Fibroblast of skin of left biceps (primary cell): ENCODE measurements around the gene ETFDH.
"Not testable (repeated sequence)": the region's sequence is repeated elsewhere in the genome, so short reads cannot be mapped to it uniquely, and the experiment has no call there.

Source experiments
- DNase-seq, 2 experiments: peaks; one replicate each; pipeline ENCODE4 v3.0.0-alpha.2; 2013; ENCODE audit warnings: low read depth in 2 of 2

Gene ETFDH

DNA sequence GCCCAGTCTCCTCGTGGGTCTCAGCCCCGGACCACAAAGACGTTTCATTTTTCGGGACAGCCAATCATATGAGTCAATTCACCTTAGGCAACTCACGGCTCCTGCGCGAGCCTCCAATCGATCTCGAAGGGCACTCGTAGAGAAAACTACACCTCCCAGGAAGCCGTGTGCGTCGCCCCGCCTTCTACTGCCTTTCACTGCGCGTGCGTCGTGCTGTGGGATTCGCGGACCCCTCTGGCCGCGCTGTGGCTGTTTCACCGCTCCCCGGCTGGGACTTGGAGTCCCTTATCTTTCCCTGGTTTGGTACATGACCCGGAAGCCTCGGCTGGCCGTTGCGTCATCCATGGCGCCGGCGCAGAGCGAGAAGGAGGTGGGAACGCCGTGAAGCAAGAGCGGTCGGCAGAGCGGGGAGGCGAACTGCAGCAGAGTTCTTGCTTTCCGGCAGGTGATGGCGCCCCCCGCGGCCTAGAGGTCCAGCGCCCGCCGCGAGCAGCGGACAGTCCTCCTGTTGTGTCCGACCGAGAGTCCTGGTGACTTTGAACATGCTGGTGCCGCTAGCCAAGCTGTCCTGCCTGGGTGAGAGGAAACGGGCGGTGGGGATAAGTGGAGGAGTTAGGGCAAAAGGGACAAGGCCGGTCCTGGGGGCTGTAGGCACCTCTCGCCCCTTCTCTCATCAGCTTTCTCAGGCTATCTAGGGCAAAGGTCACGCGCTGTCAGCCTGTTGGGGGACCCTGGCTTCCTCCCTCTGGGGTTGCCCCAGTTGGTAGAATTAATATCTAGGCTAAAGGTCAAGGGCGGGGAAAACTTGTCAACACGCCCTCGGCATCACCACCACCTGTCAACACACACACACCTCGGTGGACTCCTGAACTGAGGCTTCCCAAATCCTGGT, at the start of gene ETFDH:
TSS of gene ETFDH (plus strand) at position 382 of the 892 bp plus-strand sequence. CDS start at position 543, 161 bp downstream.
- DNase-seq, result peak; percentile 99 to 100

DNA sequence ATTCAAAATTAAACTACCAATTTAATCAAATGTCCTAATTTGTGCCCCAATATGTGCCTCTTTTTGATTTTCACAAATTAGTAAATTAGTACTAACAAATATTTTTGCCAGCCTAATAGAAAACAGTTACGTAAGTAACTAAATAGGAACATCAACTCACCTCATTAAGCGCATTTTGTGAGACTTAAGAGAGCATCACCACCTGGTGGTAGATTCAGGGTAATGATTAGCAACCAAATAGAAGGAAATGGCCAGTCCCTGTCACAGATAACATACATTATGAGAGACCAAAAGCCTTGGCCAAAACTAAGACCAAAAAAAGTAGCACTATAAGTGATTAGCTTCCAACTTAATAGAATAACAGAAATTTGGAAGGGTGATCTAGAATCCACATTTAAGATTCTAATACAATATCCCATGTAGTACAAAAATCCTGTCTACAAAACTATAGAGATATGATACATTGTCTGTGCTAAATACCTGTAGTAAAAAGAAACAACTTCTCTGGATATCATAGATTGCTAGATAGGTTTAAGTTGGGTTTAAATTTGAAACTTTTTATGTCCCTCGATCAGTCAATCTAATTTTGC, 47.1 kb upstream of the ETFDH start:
- peak; percentile 11 to 20 for DNase-seq

DNA sequence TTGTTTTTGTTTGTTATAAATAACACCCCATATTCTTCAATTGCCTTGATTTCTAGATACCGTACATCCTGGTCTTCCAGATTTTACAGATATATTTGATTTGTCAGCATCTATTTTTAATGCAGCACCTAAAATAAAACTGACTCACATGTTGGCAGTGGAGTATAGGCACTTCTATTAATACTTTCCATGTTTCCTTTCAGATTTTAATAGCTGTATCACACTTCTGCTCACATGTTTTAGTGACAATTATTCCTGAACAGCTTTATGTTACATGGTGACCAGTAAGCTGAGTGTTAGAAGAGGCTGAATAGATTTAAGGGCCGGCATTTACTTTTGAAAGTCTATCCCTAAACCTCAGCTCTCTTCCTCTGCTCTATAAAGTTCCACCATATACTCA, 46.6 kb upstream of the ETFDH start:
- no peak for DNase-seq

DNA sequence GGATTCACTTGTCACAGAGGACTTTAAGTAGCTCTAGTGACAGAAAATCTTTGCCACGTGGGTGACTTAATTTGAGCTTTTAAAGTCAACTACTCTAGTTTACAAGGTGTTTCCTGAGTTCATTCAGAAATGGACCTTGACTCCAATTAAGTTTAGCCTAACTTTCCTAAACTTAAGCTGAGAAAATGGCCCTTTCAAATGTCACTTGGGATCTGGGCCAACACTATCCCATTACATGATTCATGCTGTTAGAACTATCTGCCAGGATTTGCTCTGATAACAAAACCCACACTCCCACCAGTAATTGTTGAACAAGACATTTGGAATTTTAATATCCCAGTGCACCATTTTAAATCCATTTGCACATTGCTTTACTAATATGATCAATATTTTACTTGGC, 41.2 kb upstream of the ETFDH start:
- DNase-seq, result peak; percentile 6 to 10

DNA sequence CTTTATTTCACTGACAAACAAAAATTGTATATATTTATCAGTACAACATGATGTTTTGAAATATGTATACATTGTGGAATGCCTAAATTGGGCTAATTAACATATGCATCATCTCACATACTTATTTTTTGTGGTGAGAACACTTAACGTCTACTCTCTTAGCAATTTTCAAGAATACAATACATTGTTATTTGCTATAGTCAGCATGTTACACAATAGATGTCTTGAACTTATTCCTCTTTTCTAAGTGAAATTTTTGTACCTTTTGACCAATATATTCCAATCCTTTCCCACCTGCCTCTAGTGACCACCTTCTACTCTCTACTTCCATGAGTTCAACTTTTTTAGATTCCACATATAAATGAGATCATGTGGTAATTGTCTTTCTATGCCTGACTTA, 35.5 kb upstream of the ETFDH start:
- DNase-seq, result no peak

DNA sequence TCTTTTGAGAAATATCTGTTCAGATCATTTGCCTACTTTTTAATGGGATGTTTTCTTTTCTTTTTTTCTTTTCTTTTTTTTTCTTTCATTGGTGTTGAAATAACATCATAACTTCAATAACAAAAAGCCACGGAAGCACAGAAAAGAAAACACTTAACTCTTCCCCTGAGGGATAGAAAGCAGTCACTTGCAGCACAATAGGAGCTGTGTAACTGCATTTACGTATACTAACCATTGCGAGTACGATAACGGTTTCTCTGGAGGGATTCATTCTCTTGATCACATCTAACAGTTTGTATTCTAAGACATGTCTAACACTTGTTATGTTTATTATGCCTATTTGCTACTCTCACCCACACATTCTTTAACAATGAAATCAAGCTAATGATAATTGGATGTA, 27.7 kb upstream of the ETFDH start:
- no peak for DNase-seq

DNA sequence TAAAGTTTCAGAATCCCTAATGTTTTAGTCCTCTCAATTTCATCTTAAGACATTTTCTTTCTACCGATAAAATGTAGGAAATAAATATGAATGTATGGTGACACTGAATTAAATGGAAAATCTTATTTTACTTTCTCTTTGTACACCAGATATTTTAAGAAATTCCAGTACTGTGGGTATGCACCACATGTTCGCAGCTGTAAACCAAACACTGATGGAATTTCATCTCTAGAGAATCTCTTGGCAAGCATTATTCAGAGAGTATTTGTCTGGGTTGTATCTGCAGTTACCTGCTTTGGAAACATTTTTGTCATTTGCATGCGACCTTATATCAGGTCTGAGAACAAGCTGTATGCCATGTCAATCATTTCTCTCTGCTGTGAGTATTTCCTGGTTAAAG, 27.3 kb upstream of the ETFDH start:
- DNase-seq, result no peak

DNA sequence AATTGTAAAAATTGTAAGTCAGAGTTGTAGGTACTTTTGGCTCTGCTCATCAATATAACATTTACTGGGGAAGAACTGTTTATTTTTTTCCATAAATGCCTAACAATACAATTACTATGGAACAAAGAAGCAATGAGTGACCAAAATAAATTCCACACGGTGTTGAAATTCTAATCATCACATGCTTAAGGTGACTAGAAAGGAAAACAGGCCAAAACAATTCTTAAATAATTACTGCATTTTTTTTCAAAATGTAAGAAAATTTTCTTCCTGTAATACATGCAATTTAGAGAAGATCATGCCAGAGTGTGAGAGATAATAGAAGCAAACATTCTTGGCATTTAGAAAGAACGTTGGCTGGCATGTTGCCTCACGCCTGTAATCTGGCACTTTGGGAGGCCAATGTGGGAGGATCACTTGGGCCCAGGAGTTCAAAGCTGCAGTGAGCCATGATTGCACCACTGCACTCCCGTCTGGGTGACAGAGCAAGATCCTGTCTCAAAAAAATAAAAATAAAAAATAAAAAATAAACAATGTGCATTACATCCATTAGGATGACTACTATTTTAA, 22.9 kb upstream of the ETFDH start:
- DNase-seq, result no peak

DNA sequence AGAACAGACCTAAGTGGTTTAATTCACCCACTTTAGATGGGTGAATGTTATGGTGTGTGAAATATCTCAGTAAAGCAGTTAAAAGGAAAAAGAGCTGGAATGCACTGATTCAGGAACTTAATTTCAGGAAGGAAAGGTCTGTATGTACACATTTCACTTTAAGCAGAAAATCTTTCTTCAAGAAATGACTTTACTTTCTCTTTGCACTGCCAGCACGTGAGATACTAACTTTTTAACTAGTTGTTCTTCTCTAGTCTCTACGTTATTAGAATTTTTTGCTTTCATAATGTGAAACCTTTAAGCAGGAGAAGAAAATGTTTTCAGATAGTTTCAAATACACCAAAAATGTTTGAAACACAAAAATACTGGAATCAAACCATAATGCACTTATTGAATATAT, 19.2 kb upstream of the ETFDH start:
- DNase-seq, result no peak

DNA sequence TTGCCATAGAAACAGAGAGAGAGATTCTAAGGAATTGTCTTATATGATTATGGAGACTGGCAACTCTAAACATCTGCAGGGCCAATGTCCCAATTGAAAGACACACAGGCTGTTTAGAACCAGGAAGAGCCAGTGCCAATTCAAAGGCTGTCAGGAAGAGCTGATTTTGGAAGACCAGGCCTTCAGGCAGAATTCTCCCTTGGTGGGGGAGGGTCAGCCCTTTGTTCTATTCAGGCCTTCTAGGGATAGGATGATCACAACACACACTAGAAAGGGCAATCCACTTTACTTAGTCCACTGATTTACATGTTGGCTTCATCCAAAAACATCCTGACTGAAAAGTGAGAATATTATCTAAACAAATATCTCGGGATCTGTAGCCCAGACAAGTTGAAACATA, 15.7 kb upstream of the ETFDH start:
- no peak for DNase-seq

DNA sequence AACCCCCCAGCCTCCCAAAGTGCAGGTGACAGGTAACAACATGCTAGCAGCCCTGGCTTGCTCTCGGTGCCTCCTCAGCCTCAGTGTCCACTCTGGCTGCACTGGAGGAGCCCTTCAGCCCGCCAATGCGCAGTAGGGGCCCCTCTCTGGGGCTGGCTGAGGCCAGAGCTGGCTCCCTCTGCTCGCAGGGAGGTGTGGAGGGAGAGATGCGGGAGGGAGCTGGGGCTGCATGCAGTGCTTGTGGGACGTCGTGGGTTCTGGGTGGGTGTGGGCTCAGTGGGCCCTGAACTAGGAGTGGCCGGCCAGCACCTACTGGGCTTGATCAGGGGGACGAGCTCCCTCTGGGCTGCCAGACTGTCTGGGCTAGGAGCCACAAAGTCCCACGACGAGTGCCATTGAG, 14.8 kb upstream of the ETFDH start:
- no peak for DNase-seq

DNA sequence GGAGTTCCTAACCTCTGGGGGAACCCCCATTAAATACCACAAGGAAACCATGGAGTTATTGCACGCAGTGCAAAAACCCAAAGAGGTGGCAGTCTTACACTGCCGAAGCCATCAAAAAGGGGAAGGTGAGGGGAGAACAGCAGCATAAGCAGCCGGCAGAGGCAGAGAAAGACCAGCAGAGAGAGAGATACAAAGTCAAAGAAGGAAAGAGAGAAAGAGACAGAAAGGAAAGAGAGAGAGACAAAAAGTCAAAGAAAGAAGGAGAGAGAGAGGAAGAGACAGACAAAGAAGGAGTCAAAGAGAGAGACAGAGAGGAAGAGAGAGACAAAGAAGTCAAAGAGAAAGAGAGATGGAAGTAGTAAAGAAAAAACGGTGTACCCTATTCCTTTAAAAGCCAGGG, 8.8 kb upstream of the ETFDH start:
- not testable (repeated sequence) for DNase-seq

DNA sequence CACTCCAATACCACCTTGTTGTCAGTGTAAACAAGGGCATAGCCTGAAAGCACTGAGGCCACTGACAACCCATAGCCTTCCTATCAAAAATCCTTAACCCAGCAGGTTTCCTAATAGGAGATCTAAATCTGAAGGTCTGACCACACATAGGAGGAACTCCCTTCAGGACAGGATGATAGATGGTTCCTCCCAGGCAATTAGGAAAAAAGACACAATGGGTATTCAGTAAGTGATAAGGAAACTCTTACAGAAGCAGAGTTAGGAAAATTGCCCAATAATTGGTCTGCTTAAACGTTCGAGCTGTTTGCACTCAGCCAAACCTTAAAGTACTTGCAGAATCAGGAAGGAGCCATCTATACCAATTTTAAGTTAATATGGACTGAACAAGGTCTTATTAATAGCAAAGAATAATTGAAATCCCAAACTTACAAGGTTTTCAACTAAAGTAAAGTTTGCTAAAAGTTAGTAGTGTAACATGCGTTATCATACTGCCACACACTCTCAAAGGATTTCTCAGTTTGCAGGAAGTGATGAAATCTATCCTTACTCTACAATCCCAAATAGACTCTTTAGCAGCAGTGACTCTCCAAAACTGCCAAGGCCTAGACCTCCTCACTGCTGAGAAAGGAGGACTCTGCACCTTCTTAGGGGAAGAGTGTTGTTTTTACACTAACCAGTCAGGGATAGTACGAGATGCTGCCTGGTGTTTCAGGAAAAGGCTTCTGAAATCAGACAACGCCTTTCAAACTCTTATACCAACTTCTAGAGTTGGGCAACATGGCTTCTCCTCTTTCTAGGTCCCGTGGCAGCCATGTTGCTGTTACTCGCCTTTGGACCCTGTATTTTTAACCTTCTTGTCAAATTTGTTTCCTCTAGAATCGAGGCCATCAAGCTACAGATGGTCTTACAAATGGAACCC, 8.1 kb upstream of the ETFDH start:
- not testable (repeated sequence) for DNase-seq

DNA sequence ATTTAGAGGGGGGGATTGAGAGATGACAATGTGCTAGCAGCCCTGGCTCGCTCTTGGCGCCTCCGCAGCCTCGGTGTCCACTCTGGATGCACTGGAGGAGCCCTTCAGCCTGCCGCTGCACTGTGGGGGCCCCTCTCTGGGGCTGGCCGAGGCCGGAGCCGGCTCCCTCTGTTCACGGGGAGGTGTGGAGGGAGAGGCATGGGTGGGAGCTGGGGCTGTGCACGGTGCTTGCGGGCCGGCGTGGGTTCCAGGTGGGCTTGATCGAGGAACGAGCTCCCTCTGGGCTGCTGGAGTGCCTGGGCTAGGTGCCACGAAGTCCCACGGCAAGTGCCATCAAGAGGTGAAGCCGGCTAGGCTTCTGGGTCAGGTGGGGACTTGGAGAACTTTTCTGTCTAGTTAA, 7.3 kb upstream of the ETFDH start:
- no peak for DNase-seq

DNA sequence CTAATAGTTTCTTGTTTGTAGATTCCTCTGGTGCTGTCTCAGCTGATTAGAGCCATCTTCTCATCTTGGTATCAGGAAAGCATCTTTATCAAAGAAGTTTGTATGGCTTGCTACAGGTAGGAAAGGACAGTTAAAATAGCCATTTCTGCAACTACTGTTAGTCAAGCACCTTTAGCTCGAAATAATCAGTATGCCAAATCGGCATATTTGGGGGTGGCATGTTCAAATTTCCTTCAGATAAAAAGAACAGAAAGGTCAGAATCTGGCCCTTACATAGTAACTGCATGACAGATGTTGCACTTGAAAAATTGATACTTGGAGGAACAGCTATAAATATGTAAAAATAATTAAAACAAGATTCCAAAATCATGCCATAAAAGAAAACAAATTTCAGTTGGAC, 5.2 kb upstream of the ETFDH start:
- no peak for DNase-seq

DNA sequence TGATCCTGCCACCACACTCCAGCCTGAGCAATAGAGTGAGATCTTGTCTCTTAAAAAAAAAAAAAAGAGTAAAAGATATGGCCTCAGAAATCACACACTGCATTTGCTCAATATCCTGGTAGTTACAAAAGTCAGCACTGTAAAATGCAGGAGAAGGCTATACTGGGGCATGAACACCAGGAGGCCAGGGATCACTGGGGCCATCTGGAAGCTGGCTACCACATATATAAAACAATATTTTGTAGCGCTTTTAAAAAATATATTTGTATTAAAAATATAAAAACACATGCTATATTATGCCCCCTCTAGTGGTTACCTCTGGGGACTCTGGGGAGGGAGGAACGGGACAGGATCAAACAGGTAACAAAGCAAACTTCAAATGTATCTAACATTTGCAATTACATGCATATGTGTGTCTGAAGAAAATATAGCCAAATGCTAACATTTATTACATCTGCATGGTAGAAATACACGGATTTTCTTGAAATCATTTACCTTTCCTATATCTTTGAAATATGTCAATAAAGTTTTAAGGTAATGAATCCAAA, 4.4 kb upstream of the ETFDH start:
- DNase-seq, result no peak

DNA sequence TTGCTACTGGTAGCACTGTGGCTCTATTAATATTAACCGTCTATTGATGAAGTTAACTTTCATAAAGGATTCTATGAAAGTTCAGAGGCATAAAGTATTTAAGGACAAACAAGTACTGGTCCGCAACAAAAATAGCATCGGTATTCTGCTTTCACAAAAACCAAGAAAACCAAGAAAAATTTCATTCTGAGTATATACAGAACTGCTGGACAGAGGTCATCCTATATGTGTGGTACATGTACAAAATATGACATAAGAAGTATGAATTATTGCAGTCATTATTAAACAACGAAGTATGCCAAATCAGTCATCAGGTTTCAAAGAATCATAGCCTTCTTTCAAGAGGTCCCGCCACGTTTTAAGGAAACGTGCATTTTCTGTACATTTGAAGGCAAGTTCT, 2.8 kb upstream of the ETFDH start:
- no peak for DNase-seq

DNA sequence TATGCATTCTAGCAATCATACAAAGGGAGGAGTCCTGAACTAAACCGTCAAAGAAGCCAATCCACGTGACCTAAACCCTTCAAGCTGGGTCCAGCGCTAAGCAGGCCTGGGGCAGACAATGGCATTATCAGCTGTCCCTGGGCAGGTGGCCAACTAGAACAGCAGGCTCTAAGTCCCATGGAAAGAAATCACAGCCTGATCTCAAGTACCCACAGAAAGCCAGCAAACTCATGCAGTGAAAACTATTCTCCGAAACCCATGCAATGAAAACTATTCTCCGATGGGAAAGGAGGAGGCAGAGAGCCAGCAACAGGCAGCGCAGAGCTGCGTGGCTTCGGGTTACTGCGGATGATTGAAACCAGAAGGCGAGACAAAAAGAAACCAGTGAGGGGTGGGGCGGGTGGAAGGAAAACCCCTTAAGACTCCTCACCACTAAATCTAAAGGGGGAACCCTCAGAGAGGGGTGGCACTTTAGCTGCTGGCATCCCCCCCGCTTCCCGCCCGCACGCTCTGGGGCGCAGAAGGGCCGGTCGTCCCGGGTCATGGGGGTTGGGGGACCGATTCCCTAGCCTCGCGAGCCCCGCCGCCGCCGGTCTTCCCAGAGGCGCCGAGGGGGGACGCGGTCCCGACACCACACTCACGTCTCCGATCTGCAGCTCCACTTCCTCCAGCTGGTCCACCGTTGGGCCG, 976 bp upstream of the ETFDH start:
- DNase-seq, result peak; percentile 54 to 55

DNA sequence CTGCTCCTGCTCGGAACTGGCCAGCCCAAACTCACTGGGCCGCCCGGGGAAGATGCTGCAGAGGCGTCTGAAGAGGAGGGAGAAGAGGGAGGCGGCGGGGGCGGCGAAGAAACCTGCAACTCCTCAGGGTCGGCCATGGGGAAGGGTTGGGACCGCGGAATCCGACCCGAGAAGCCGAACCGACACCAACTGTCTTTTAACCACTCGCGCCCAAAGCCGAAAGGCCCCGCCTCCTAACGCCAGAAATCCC, 506 bp upstream of the ETFDH start, which contains the start of gene C4orf46:
TSS of gene C4orf46 (minus strand) at position 223 of the 250 bp plus-strand sequence. CDS start at position 137, 86 bp downstream.
- no peak for DNase-seq

DNA sequence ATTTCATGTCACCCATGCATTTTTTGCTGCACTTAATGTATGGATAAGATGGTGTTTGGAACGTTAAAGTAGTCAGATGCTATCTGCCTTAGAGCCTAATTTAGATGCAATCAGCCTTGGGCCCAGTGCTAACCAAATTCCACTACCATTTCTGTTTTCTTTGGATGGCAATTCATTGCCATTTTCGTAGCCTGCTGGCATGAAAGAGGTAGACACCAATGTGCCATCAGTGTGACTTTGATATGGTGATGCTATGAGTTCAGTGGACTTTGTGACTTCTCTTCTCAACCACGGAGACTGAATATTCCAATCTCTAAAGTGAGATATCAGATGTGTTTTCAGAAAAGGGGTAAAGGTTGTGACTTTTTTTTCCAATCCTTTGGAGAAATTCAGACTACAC, 1.5 kb downstream of the ETFDH start:
- no peak for DNase-seq

DNA sequence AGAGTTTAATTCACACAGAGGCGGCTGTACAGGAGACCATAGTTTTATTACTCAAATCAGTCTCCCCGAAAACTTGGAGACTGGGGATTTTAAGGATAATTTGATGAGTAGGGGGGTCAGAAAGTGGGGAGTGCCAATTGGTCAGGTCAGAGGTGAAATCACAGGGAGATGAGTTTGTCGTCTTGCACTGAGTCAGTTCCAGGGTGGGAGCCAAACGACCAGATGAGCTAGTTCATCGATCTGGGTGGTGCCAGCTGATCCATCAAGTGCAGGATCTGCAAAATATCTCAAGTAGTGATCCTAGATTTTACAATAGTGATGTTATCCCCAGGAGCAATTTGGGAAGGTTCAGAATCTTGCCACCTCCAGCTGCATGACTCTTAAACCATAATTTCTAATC, 4.0 kb downstream of the ETFDH start:
- DNase-seq, result no peak
